Measurements from ENCODE around the gene MICALL1. TPM values are rescaled to one million over a fixed set of nuclear protein-coding genes. Genes with fewer than 3 reads are reported as not detected.

Gene MICALL1, protein sequence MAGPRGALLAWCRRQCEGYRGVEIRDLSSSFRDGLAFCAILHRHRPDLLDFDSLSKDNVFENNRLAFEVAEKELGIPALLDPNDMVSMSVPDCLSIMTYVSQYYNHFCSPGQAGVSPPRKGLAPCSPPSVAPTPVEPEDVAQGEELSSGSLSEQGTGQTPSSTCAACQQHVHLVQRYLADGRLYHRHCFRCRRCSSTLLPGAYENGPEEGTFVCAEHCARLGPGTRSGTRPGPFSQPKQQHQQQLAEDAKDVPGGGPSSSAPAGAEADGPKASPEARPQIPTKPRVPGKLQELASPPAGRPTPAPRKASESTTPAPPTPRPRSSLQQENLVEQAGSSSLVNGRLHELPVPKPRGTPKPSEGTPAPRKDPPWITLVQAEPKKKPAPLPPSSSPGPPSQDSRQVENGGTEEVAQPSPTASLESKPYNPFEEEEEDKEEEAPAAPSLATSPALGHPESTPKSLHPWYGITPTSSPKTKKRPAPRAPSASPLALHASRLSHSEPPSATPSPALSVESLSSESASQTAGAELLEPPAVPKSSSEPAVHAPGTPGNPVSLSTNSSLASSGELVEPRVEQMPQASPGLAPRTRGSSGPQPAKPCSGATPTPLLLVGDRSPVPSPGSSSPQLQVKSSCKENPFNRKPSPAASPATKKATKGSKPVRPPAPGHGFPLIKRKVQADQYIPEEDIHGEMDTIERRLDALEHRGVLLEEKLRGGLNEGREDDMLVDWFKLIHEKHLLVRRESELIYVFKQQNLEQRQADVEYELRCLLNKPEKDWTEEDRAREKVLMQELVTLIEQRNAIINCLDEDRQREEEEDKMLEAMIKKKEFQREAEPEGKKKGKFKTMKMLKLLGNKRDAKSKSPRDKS
- 13.9 and 14.7 TPM in 2 replicates for total RNA-seq (ENCODE audit: low replicate concordance)

DNA sequence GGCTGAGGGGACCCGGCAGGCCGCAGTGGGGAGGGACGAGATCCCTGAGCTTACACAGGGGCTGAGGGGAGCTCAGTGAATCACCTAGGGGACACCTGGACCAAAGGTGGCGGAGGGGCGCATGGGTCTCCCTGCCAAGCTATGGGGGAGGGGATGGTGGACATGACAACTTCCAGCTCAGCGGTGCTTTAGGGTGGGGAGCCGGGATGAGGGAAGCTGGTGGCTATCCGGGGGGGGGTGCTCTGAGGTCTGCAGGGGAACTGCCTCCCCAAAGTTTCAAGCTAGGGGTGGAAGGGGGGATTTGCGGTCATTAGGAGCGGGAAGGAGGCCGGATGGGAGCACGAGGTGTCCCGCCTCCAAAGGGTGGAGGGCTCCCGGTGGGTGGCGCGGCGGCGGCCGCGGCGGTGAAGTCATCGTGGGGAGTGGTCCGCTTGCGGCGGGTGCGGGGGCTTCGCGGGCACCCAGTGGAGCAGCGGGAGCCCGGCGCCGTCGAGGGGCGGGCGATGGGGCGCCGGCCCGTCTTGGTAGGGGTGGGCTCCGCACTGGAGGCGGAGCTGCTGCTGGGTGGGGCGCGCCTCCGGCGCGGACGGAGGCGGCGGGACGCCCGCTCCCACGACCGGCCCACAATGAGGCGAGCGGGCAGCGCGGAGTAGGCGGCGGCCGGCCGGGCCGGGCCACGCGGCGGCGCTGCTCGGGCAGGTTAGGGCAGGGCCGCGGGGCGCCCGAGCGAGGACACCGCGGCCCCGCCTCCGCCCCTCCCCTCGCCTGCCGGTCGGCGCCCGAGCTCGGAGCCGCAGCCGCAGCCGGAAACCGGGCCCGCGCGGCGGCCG lies at the start of gene MICALL1:
Gene MICALL1 (plus strand): TSS at position 764 of the 830 bp plus-strand sequence. CDS start 126 bp downstream, outside the sequence.

DNA sequence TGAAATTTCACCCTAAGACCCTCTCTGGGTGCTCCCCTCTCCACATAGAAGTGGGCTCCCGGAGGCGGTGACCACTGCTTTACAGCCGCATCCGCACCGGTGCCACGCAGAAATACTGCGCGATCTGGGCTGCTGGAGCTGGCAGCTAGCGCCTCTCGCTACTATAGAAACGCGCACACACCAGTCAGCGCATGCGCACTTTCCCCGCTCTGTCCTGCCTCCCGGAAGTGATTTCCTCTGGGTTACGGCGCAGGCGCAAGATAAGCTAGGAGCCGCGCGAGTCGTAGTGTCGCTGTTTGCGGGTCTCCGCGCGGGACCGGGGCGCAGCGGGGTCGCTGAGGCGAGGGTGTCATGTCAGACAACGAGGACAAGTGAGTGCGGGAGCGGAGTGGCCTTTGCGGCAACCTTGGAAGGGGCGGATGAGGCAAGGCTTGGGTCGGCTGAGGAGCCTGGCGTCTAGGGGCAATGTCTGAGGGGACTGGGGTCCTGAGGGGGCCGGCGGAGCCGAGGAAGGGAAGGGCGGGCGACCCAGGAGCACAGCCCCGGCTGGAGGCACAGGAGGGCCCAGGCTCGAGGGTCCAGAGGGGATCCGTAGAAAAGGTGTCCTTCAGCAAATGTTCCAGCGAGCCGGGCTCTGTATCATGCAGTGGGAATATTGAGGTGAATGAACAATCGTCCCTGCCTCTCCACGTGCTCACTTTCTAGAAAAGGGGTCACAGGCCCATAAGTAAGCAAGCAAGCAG lies 47.5 kb downstream of the MICALL1 start, which contains the start of the genes C22orf23 and POLR2F:
Gene C22orf23 (minus strand): TSS at position 165 of the 743 bp plus-strand sequence. CDS start 452 bp downstream, outside the sequence.
Gene POLR2F (plus strand): TSS at position 263 of the 743 bp plus-strand sequence. CDS start 89 bp downstream, at position 352.

DNA sequence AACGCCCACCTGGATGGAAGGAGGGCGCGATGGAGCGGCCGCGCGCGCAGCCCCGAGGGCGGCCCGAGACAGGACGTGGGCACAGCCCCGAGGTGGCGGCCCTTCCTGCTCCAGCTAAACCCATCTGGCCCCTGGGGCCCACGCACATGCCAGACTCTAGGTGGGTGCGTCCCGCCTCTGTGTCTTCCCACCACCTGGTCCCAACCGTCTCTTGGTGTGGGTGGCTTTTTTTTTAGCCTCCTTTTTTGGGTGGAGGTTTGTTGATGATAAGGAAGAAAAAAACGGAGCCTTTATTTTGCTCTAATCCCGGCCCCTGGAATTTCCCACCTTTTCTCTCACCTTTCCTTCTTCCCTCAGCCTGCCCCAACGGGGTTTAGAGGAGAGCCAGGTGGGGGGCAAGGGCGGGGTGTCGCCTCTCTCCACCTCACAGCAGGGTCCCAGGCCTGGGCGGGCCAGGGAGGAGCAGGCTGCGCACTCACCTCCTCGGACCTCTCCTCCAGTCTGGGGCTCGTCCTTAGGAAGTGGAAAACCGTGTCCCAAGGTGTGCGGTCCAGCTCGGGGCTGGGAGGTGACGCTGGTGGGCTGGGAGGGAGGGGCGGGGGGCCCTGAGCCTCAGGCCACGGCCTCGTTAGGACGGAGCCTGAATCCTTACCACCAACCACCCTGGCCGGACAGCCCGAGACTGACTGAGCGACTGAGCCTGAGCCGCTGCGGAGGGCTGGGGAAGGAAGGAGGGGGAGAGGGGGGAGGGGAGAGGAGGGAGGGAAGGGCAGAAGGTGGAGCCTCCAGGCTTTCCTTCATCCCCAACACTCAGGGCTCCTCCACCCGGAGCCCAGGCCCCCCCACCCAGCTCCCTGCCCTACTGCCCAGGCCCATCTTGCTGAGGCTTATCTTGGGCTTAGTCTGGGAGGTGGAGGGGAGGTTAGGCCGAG lies 78.0 kb downstream of the MICALL1 start, which contains the start of gene SOX10:
Gene SOX10 (minus strand): TSS at position 696 of the 932 bp plus-strand sequence. CDS start 771 bp downstream, outside the sequence.

Other genes starting within 250 kb of the MICALL1 start
- gene PDXP, start 247.6 kb upstream of the MICALL1 start, total RNA-seq (ENCODE audit: low replicate concordance): 2.5 and 8.1 TPM in 2 replicates
- 13,609 and 14,050 TPM in 2 replicates for gene LGALS1, start 230.7 kb upstream of the MICALL1 start, total RNA-seq (ENCODE audit: low replicate concordance)
- gene NOL12, start 220.0 kb upstream of the MICALL1 start, total RNA-seq (ENCODE audit: low replicate concordance): 22.2 and 27.7 TPM in 2 replicates
- gene TRIOBP, start 209.2 kb upstream of the MICALL1 start, total RNA-seq (ENCODE audit: low replicate concordance): 90.2 and 131 TPM in 2 replicates
- gene GCAT, start 98.4 kb upstream of the MICALL1 start, total RNA-seq (ENCODE audit: low replicate concordance): 12.1 and 37.7 TPM in 2 replicates
- not detected in 2 replicates for gene GALR3, start 82.9 kb upstream of the MICALL1 start, total RNA-seq (ENCODE audit: low replicate concordance)
- gene ANKRD54, start 62.0 kb upstream of the MICALL1 start, total RNA-seq (ENCODE audit: low replicate concordance): 17.7 and 36.4 TPM in 2 replicates
- 340 and 461 TPM in 2 replicates for gene EIF3L, start 56.9 kb upstream of the MICALL1 start, total RNA-seq (ENCODE audit: low replicate concordance)
- gene C22orf23, start 47.3 kb downstream of the MICALL1 start, total RNA-seq (ENCODE audit: low replicate concordance): 0.15 and 0.35 TPM in 2 replicates
- gene POLR2F, start 47.4 kb downstream of the MICALL1 start, total RNA-seq (ENCODE audit: low replicate concordance): 106 and 108 TPM in 2 replicates
- gene SOX10, start 78.3 kb downstream of the MICALL1 start, total RNA-seq (ENCODE audit: low replicate concordance): not detected in 2 replicates
- gene PICK1, start 151.1 kb downstream of the MICALL1 start, total RNA-seq (ENCODE audit: low replicate concordance): 12.1 and 15.7 TPM in 2 replicates
- gene SLC16A8, start 177.9 kb downstream of the MICALL1 start, total RNA-seq (ENCODE audit: low replicate concordance): 0.15 and 0.47 TPM in 2 replicates
- gene BAIAP2L2, start 204.4 kb downstream of the MICALL1 start, total RNA-seq (ENCODE audit: low replicate concordance): 0.45 and 1.1 TPM in 2 replicates